Vagina (tissue), 2 donors: ENCODE results near the gene MANEAL. TPM values are rescaled to one million over a fixed set of nuclear protein-coding genes. Genes with fewer than 3 reads are reported as not detected.

Experiments
- DNase-seq, 2 donors: peaks; one replicate each; pipeline ENCODE4 v3.0.0-alpha.2; 2017; ENCODE audit errors: extremely low spot score in 2 of 2
- H3K27ac ChIP-seq: fragments of 200-600 bp; sonication (generic); one replicate; pipeline ENCODE4 v1.5.1; 2019
- H3K27me3 ChIP-seq: fragments of 200-600 bp; sonication (generic); one replicate; pipeline ENCODE4 v1.5.1; 2019
- H3K36me3 ChIP-seq, 2 donors: fragments of 200-600 bp; sonication (generic); one replicate each; pipeline ENCODE4 v1.5.1; 2017 to 2019
- H3K4me1 ChIP-seq: fragments of 200-600 bp; sonication (generic); one replicate; pipeline ENCODE4 v1.5.1; 2019
- H3K4me3 ChIP-seq, 2 donors: fragments of 200-600 bp; sonication (generic); 1 replicate in 1 of 2; 2 replicates in 1 of 2; pipeline ENCODE4 v1.5.1; 2016 to 2019
- H3K9me3 ChIP-seq: fragments of 200-600 bp; sonication (generic); one replicate; pipeline ENCODE4 v1.5.1; 2019
- CTCF ChIP-seq, 3 experiments: fragments of 450-650 bp in 2 of 3; fragments of 200-600 bp in 1 of 3; sonication (generic) in 1 of 3; IDR thresholded peaks; one replicate each; pipeline ENCODE4 v1.5.1; 2017 to 2019; ENCODE audit warnings: antibody characterized with exemption in 3 of 3, mild to moderate bottlenecking in 2 of 3, moderate library complexity in 2 of 3
- POLR2A ChIP-seq, 2 donors: fragments of 450-650 bp; IDR thresholded peaks; one replicate each; pipeline ENCODE4 v1.6.1; 2017; ENCODE audit warnings: antibody characterized with exemption in 2 of 2, mild to moderate bottlenecking in 2 of 2, moderate library complexity in 2 of 2
- POLR2AphosphoS5 ChIP-seq, 2 donors: sonication (generic); formaldehyde crosslinking; IDR thresholded peaks; one replicate each; pipeline ENCODE4 v1.9.0; 2017; ENCODE audit warnings: antibody characterized with exemption in 2 of 2, mild to moderate bottlenecking in 2 of 2, low read depth in 1 of 2; ENCODE audit not compliant: insufficient read depth in 1 of 2
- intact Hi-C: fragments of 100-400 bp; cut with DNase I; formaldehyde crosslinking; loops from one replicate; pipeline ENCODE4 v1.15.1; 2023
- total RNA-seq: library from RNA; depleted of rRNA; stranded (reverse); fragments of >200 nt; gene quantifications from one replicate; pipeline ENCODE4 v1.2.3, GENCODE V29; 2016

The MANEAL gene
- total RNA-seq, 1 donor from 2014 or later: 3.2 TPM

GRCh38 chr1:37840711-37841110, 47.1 kb downstream of the MANEAL start:
- no peak overlapping the region for H3K4me3 ChIP-seq
- intact Hi-C loops: no loop called here
- H3K27me3 ChIP-seq: no peaks in the 10 kb centered on the region
- DNase-seq: no peak
- no peak for TF ChIP-seq POLR2AphosphoS5 (IDR thresholded peaks at IDR 0.05; ENCODE audit: insufficient read depth in 1 of 2, low read depth in 1 of 2)
- no peak for TF ChIP-seq CTCF (IDR thresholded peaks at IDR 0.05)
- TF ChIP-seq POLR2A (IDR thresholded peaks at IDR 0.05): no peak
- peaks cover 19% of the 10 kb centered on the region for H3K4me1 ChIP-seq
- H3K36me3 ChIP-seq: peaks cover 0 to 34% of the 10 kb centered on the region in 2 donors
- no peak overlapping the region for H3K27ac ChIP-seq
- H3K9me3 ChIP-seq: no peaks in the 10 kb centered on the region

GRCh38 chr1:37841652-37842051, 48.0 kb downstream of the MANEAL start:
- Histone ChIP-seq H3K4me1 (peaks cover 29% of the 10 kb centered on the region), H3K27me3 (no peaks in the 10 kb centered on the region), H3K4me3 (no peak overlapping the region), H3K9me3 (no peaks in the 10 kb centered on the region), H3K36me3 (peaks cover 0 to 28% of the 10 kb centered on the region in 2 donors), H3K27ac (no peak overlapping the region)
- intact Hi-C loops: no loop called here
- TF ChIP-seq POLR2A (IDR thresholded peaks at IDR 0.05) (no peak), CTCF (IDR thresholded peaks at IDR 0.05) (no peak), POLR2AphosphoS5 (IDR thresholded peaks at IDR 0.05; ENCODE audit: insufficient read depth in 1 of 2, low read depth in 1 of 2) (no peak)
- no peak for DNase-seq

GRCh38 chr1:37844536-37844935, 50.9 kb downstream of the MANEAL start:
- no peaks in the 10 kb centered on the region for H3K9me3 ChIP-seq
- TF ChIP-seq POLR2AphosphoS5 (IDR thresholded peaks at IDR 0.05; ENCODE audit: insufficient read depth in 1 of 2, low read depth in 1 of 2) (no peak), CTCF (IDR thresholded peaks at IDR 0.05) (no peak), POLR2A (IDR thresholded peaks at IDR 0.05) (no peak)
- H3K4me1 ChIP-seq: peaks cover 41% of the 10 kb centered on the region
- H3K27ac ChIP-seq: no peak overlapping the region
- H3K4me3 ChIP-seq: no peak overlapping the region
- no peaks in the 10 kb centered on the region for H3K27me3 ChIP-seq
- intact Hi-C loops: no loop called here
- no peak for DNase-seq
- H3K36me3 ChIP-seq: peaks cover 0 to 4% of the 10 kb centered on the region in 2 donors

- no peaks in the 10 kb centered on the region for H3K36me3 ChIP-seq
- intact Hi-C loops: no loop called here
Observed at GRCh38 chr1:37845049-37845646, 51.5 kb downstream of the MANEAL start.

More at GRCh38 chr1:37845049-37845646, 51.5 kb downstream of the MANEAL start:
- Histone ChIP-seq H3K4me1 (peaks cover 47% of the 10 kb centered on the region), H3K27me3 (no peaks in the 10 kb centered on the region), H3K27ac (no peak overlapping the region), H3K9me3 (no peaks in the 10 kb centered on the region), H3K4me3 (no peak overlapping the region)
- DNase-seq: no peak
- TF ChIP-seq POLR2AphosphoS5 (IDR thresholded peaks at IDR 0.05; ENCODE audit: insufficient read depth in 1 of 2, low read depth in 1 of 2) (no peak), CTCF (IDR thresholded peaks at IDR 0.05) (no peak), POLR2A (IDR thresholded peaks at IDR 0.05) (no peak)
